Activated gamma-delta T cell treated with anti-CD3 and anti-CD28 coated beads, Interleukin-2, amount 50 U/mL, for 16 hours (primary cell): ENCODE data around the gene HORMAD2.

Experiments
- DNase-seq: peaks from one replicate; pipeline ENCODE4 v3.0.0-alpha.2; 2020; ENCODE audit warnings: low read depth

HORMAD2 gene

DNA sequence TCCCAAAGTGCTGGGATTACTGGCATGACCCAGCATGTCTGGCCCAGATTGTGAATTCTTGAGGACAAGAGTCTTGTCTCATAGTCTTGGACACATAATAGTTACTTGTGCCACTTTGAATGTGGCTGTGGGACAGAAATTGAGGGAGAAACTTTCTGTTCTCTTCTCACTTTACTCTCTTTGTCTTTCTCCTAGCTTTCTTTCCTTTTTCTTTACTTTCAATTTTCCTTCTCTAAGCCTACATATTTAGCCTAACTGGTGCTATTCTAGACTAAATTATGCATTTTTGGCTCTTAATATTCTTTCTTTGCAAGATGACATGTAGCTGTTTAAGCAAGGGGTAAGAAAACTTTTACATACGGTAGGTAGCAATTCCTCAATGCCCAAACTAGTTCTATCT is 33.2 kb downstream of the HORMAD2 start:
- DNase-seq, result no peak

- DNase-seq, result no peak
These were observed 34.1 kb downstream of the HORMAD2 start for GRCh38 chr22:30114361-30114760.

DNA sequence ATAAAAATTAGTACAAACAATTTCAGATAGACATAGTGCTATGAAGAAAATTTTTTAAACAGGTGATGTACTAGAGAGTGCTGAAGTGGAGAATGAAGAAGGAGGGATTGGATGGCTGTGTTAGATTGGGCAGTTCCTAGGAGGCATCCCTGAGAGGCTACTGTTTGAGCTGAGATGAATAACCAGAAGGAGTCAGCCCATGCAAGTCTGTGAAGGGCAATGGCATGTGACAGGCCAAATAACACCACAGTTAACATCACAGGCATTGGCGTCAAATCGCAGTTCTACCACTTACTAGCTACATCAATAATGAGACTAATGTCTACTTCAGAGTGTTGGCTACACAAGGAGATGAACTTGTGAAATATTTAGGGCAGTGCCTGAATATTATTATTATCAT is 35.4 kb downstream of the HORMAD2 start:
- no peak for DNase-seq

GRCh38 chr22:30116362-30117117 is 36.3 kb downstream of the HORMAD2 start:
- DNase-seq, result no peak

GRCh38 chr22:30117256-30117655 is 37.0 kb downstream of the HORMAD2 start:
- no peak for DNase-seq

GRCh38 chr22:30118291-30118690 is 38.0 kb downstream of the HORMAD2 start:
- no peak for DNase-seq

DNA sequence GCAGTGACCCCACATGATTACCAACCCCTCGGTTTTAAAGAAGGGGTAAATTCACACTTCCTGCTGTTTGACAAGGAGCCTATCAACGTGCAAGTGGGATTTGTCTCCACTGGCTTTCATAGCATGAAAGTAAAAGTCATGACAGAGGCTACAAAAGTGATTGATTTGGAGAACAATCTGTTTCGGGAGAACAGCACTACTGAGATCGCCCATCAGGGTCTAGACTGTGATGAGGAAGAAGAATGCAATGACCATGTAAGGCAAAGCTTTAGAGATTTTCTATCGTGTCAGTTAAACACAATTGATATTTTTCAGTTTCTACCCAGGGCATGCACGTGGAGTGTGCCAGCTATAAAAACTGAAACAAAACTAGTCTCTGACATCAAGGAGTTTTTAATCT is 41.7 kb downstream of the HORMAD2 start:
- no peak for DNase-seq

DNA sequence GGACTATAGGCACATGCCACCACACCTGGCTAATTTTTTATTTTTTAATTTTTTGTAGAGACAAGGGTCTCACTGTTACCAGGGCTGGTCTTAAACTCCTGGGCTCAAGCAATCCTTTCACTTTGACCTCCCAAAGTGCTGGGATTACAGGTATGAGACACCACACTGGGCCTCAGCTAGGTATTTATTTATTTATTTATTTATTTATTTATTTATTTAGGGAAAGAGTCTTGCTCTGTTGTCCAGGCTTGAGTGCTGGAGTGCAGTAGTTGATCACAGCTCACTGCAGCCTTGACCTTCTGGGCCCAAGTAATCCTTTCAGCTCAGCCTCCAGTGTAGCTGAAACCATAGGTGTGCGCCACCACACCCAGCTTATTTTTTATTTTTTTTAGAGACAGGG is 43.2 kb downstream of the HORMAD2 start:
- no peak for DNase-seq

- DNase-seq, result no peak
These were observed 47.5 kb downstream of the HORMAD2 start for GRCh38 chr22:30127749-30128166.

- DNase-seq, result no peak
These were observed 48.2 kb downstream of the HORMAD2 start for GRCh38 chr22:30128511-30128910.

DNA sequence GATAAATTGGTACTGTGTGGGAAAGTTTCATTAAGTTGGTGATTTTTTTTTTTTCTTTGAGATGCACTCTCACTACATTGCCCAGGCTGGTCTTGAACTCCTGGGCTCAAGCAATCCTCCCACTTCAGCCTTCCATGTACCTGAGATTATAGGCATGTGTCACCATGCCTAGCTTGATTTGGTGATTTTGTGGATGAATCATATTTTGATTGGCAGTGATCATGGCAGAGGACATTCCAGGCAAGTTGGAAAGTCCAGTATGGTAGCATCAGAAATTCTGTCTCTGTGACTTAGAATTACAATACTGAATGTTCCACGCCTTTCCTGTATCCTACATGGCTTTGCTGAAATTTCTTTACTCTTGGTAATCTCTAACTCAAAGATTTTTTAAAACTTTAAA is 49.4 kb downstream of the HORMAD2 start:
- DNase-seq, result no peak

- DNase-seq, result no peak
These were observed 52.2 kb downstream of the HORMAD2 start for GRCh38 chr22:30132290-30132996.

DNA sequence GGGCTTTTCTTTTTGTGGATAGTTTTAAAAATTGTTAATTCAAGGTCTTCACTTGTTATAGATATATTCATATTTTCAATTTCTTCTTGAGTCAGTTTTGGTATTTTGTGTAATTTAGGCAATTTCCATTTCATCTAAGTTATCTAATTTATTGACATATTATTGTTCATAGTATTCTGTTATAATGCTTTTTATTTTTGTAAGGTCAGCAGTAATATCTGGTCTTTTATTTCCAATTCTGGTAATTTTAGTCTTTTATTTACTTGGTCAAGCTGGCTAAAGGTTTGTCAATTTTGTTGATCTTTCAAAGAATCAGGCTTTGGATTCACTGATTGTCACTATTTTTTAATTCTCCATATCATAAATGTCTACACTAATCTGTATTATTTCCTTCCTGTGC is 60.1 kb downstream of the HORMAD2 start:
- DNase-seq, result no peak

GRCh38 chr22:30143265-30143664 is 63.0 kb downstream of the HORMAD2 start:
- no peak for DNase-seq

GRCh38 chr22:30144391-30144790 is 64.1 kb downstream of the HORMAD2 start:
- no peak for DNase-seq

- DNase-seq, result no peak
These were observed 69.9 kb downstream of the HORMAD2 start for GRCh38 chr22:30150212-30150611.

- DNase-seq, result no peak
These were observed 78.0 kb downstream of the HORMAD2 start for GRCh38 chr22:30158277-30158676.

DNA sequence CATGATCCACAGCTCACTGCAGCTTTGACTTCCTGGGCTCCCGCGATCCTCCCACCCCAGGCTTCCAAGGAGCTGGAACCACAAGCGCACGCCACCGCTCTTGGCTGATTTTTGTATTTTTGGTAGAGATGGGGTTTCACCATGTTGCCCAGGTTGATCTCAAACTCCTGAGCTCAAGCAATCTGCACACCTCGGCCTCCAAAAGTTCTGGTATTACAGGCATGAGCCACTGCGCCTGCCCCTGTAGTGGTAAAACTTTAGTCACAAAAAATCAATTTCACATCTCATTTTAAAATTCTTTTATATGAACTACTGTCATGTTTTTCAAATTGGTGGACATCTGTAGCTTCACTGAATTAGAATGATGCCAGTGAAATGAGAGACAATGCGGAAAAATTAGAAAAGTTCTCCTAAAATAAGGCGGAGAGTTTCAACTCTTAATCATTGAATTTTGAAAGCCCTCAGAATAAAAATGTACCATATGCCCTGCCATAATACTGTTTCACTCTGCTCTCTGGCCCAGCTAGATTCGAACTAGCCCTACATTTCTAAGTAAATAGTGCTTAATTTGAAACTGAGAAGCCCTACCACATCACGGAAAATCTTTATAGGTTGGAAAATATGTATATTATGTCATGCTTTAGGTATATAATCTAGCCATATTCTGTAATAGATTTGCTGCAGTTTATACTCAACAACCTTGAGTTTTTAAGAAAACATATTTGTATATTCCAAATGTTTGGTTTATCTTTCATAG is 78.7 kb downstream of the HORMAD2 start:
- no peak for DNase-seq

DNA sequence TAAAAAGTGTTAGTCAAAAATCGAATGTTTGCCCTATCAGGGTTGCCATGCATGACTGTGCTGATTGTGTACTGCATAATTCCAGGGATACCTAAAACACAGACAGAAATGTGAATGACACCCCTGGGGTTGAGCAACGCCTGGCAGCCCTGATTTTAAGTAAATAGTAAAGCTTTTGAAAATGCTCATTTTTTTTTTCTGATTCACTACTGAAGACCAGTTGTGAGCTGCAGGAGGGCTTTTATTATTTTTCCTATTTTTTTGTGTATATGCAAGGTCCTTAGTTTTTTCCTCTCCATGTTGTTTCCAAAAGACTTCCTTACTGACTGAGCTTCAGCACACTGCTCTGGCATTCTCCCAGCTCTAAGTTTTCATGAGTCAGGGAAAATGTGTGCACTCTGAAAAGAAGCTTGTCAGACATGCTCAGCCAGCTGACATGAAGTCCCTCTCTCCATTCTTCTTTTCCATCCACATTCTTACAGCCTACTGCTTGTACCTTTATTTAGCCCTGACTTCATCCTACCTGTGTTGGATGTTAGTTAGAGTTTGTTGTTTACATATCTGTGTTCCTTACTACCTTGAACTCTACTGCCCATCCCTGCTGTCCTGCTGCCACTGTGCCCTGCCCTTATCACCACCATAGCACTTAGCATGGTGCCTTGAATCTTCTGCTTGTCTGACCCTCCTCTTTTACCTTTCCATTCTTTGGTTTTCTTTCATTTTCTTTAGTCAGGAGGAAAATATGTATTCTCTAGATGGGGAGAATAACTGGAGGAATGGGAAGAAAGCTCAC is 79.5 kb downstream of the HORMAD2 start:
- DNase-seq, result no peak

DNA sequence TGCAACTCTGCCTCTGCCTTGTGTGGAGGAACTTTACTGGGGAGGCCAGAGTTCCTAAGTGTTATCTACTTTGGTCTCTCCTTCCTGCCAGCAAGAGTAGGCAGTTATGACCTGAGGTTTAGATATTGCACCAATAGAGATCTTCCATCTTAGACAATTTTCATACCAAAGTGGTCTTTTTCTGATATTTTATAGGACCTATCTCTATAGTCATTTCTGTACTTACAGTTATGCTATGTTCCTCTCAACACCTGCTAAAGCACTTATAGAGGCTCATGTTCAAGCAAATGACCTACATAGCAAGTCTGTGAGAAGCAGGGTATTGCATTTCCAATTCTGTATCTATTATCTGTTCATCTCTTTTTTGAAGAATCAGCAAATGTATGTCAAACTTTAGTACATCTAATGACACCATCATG is 80.8 kb downstream of the HORMAD2 start:
- DNase-seq, result no peak

DNA sequence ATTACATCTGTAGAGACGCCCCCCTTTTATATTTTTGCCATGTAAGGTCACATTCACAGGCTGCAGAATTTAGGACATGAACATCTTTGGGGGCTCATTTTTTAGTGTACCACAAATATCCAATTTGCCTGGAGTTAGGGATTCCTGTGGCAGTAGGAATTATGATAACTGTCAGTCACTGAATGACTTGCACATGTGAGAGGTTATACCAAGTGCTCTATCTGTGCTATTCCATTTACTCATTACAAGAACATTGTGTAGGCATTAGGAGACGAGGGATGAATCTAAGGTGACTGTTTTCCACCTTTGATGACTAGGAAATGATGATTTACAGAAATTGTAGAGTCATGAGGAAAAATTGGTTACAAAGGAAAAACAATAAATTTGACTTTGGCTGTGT is 87.0 kb downstream of the HORMAD2 start:
- no peak for DNase-seq

DNA sequence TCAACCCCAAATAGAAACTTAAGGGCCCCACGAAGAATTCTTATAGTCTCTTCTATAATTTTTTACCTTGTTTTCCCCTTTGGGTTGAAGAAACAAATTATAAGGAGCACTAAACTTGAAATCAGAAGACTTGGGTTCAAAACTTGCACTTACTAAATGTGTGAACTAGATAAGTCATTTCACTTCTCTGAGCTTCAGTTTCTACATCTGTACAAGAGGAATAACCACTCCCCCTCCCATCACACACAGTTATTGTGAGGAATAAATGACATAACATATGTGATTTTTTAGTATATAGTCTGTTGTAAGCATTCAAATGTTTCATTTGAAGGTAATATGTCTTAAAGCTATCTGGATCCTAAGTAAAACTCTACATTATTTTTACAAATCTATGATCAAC is 87.5 kb downstream of the HORMAD2 start:
- no peak for DNase-seq
